ENCODE measurements around the gene TRIM65. TPM values are rescaled to one million over a fixed set of nuclear protein-coding genes. Genes with fewer than 3 reads are reported as not detected.
"Not testable (repeated sequence)": the region's sequence is repeated elsewhere in the genome, so short reads cannot be mapped to it uniquely, and the experiment has no call there.

The TRIM65 gene
- total RNA-seq, 2 donors from 2014 or later, result 7.0 to 9.8 TPM

- DNase-seq (ENCODE audit: low spot score), result peak; percentile 89
- peaks cover 0 to 26% of the 10 kb centered on the region in 2 donors for H3K4me1 ChIP-seq
- peak overlapping the region; percentile 18 to 69 for H3K27ac ChIP-seq
- H3K9me3 ChIP-seq, result no peaks in the 10 kb centered on the region
- no peaks in the 10 kb centered on the region for H3K36me3 ChIP-seq
- TF ChIP-seq CTCF (IDR thresholded peaks at IDR 0.05), result no peak
- H3K27me3 ChIP-seq, result no peaks in the 10 kb centered on the region
- no peak overlapping the region for H3K4me3 ChIP-seq
These were observed 32.3 kb downstream of the TRIM65 start for GRCh38 chr17:75864448-75864871.

- Histone ChIP-seq H3K4me1 (peaks cover 0 to 21% of the 10 kb centered on the region in 2 donors), H3K27ac (peak overlapping the region in 1 of 2 donors; percentile 47), H3K9me3 (no peaks in the 10 kb centered on the region), H3K36me3 (no peaks in the 10 kb centered on the region), H3K27me3 (no peaks in the 10 kb centered on the region), H3K4me3 (no peak overlapping the region)
- TF ChIP-seq CTCF (IDR thresholded peaks at IDR 0.05), result no peak
- no peak for DNase-seq (ENCODE audit: low spot score)
These were observed 34.8 kb downstream of the TRIM65 start for GRCh38 chr17:75861927-75862317.

- H3K27me3 ChIP-seq; DNase-seq (ENCODE audit: low spot score); H3K9me3 ChIP-seq; H3K36me3 ChIP-seq; H3K4me3 ChIP-seq: not testable (repeated sequence)
- Histone ChIP-seq H3K27ac (peak overlapping the region; percentile 66), H3K4me1 (peaks cover 0 to 25% of the 10 kb centered on the region in 2 donors)
These were observed 37.4 kb downstream of the TRIM65 start for GRCh38 chr17:75859358-75859757.

GRCh38 chr17:75856062-75856756 lies 40.5 kb downstream of the TRIM65 start:
- Histone ChIP-seq H3K4me3 (peak overlapping the region; percentile 76 to 82), H3K36me3 (peaks cover 5% of the 10 kb centered on the region), H3K9me3 (no peaks in the 10 kb centered on the region), H3K4me1 (peaks cover 0 to 40% of the 10 kb centered on the region in 2 donors), H3K27ac (peak overlapping the region; percentile 97 to 99), H3K27me3 (no peaks in the 10 kb centered on the region)
- no peak for TF ChIP-seq CTCF (IDR thresholded peaks at IDR 0.05)
- no peak for DNase-seq (ENCODE audit: low spot score)

- Histone ChIP-seq H3K27ac (peak within 1 kb of the TSS; percentile 97 to 99), H3K4me3 (peak within 1 kb of the TSS; percentile 76 to 82), H3K4me1 (peaks cover 0 to 47% of the 10 kb centered on the region in 2 donors), H3K36me3 (peaks cover 13% of the 10 kb centered on the region), H3K27me3 (no peaks in the 10 kb centered on the region), H3K9me3 (no peaks in the 10 kb centered on the region)
- TF ChIP-seq CTCF (IDR thresholded peaks at IDR 0.05), result peak; percentile 40 to 76
- DNase-seq (ENCODE audit: low spot score), result peak; percentile 100
These were observed 41.3 kb downstream of the TRIM65 start, which contains the start of gene WBP2 for GRCh38 chr17:75855310-75856061. Gene WBP2, minus strand, starts transcription at chr17:75855335. Its CDS starts 38 bp downstream, at chr17:75855297.

GRCh38 chr17:75854881-75855309 lies 41.9 kb downstream of the TRIM65 start:
- H3K4me1 ChIP-seq, result peaks cover 0 to 53% of the 10 kb centered on the region in 2 donors
- no peak for TF ChIP-seq CTCF (IDR thresholded peaks at IDR 0.05)
- no peaks in the 10 kb centered on the region for H3K27me3 ChIP-seq
- H3K36me3 ChIP-seq, result peaks cover 19% of the 10 kb centered on the region
- H3K9me3 ChIP-seq, result no peaks in the 10 kb centered on the region
- H3K27ac ChIP-seq, result peak overlapping the region; percentile 92 to 97
- no peak for DNase-seq (ENCODE audit: low spot score)
- H3K4me3 ChIP-seq, result peak overlapping the region; percentile 76 to 79

Data from right atrium auricular region (tissue), 2 donors.